8988T (cell line): Measurements from ENCODE around the gene FILIP1L.

Experiments used
- DNase-seq: peaks from one replicate; pipeline ENCODE4 v3.0.0; 2011

The FILIP1L gene

GRCh38 chr3:100040451-100041225 is 73.7 kb downstream of the FILIP1L start:
- DNase-seq: no peak

DNA sequence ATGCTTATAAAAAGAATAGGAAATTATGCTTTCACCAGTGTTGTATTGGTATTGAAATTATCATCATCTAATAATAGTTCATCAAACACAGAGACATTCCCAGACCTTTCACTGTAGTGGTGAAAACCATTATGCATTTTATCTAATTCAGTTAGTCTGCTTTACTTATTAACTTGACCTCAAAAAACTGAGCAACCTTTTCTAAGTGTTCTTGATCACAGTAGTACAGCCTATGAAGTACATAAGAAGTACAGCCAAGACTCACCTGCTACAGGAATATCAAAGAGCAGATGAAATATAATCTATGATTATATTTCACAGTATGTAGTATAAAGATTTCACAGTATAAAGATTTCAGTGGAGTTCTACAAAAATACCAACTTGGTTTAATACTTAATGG is 75.2 kb downstream of the FILIP1L start:
- no peak for DNase-seq

DNA sequence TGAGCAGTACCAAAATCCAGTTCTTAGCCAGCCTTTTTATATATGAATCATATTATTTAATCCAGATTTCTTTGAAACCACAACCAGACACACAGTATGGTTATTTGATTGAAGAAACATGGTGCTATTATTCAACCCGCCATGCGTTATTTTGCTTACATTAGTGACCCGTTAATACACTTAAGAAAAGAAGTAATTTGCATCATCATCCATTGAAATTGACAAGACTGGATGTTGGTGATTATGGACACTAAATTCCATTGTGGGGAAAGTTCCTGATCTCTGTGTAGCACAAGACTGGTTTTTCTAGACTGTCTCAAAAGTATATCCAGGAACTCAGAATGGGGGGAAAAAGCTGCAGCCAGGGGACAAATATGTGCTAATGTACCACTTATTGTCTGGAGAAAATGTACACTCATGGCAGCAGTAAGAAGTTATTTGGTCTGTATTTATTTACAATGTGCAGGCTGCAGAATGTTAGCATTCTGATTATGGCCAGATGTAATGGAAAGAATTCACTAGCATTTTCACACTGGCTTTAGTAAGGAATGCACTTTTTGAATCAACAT is 80.3 kb downstream of the FILIP1L start:
- no peak for DNase-seq

GRCh38 chr3:100033184-100033583 is 81.1 kb downstream of the FILIP1L start:
- DNase-seq: no peak

DNA sequence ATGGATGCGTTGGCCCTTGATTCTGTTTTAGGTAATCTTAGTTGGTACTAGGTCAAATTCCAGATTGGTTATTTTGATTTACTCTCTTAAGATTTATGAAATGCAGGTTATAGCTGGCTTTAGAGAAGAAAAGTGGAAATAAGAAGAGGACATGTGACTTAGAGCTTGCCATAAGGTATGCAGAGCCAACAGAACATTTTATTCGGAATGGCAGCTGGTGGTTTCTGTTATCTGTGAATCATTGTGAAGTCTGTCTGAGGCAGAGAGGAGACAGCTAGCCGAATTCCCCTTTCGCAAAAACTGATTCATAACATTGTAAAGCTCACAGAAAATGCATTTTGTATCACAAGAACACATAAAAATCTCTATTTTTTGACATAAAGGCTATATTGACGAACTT is 82.1 kb downstream of the FILIP1L start:
- no peak for DNase-seq

- DNase-seq: no peak
Observed at GRCh38 chr3:100030914-100031425, 83.3 kb downstream of the FILIP1L start.

GRCh38 chr3:100030346-100030745 is 84.0 kb downstream of the FILIP1L start:
- no peak for DNase-seq

GRCh38 chr3:100029689-100030088 is 84.6 kb downstream of the FILIP1L start:
- DNase-seq: no peak

DNA sequence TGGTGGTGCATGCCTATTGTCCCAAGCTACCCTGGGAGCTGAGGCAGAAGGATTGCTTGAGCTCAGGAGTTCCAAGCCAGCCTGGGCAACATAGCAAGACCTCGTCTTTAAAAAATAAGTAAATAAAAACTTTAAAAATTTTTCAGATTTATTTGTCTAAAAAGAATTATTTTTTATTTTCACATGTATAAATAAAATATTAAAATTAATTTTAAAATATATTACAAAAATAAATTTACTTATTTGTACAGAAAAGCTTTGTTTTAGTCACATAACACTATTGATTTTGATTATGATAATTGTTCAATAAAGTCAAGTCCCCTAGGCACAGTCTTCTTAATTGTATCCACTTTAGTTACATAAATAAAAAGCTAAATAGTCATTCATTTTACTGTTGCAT is 85.2 kb downstream of the FILIP1L start:
- no peak for DNase-seq

DNA sequence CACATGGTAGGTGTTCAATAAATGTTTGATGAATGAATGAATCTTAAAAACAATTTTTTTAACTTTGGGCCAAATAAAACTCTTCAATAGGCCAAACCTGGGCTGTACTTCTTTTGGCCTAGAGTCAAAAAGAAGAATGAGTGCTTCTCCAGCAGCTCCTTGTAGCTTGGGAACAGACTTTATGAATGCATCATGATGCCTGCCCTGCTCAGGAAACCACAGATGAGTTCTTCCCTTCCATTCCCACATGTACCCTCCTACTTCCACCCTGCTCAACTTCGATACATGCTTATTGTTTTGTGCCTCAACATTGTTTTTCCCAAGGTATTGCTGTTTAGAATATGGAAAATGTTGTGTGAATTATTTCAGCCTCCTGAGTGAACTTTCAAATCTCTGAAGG is 87.0 kb downstream of the FILIP1L start:
- no peak for DNase-seq

DNA sequence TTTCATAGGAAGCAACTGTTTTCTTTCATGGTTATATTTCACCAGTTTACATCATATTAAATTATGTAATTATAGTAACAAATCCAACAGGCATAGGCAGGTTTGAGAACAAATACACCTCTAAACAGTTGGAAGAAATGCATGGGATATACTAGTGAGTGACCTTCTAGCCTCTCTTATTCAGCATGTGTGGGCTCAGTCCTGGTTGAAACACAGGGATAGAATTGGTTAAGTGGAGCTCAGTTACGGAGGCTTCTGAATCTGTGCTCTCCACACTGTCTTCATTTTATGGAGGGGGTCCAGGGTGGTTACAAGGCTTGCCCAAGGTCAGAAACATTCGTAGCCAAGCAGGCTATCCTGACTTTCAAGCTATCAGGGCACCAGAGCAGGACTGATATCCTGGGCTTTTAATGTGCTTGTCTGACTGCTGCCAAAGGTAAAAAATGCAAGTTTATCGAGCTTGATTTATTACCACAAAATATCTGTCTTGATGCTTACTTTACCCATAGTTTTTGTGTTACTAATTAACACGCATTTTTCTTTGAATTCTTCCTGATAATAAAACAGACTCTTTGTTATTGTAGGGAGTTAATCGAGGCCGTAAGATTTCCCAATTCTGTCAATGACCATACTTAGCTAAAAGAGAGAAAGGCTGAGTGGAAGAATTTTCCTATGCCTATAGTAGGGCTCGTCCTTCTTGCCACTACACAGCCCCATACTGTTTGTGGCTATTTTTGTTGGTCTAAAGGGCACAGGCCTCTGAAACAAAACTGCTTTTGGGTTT is 89.6 kb downstream of the FILIP1L start:
- no peak for DNase-seq

DNA sequence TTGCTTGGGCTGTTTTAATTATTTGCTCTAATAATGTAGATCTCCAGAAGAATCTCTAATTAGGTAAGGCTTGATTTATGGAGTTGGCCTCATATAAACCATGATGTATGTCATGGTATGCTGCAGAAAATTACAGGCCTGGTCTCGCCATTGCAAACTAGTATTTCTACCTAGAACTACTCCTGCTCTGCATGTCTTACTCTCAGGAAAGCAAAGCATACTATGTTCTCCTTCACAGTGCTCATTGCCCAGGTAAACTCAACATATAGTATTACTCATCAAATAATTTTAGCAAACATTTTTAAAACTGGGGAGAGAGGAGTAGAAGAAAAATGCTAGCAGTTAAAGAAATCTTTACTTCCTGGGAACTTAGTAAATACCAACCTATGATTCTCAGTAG is 90.7 kb downstream of the FILIP1L start:
- no peak for DNase-seq

DNA sequence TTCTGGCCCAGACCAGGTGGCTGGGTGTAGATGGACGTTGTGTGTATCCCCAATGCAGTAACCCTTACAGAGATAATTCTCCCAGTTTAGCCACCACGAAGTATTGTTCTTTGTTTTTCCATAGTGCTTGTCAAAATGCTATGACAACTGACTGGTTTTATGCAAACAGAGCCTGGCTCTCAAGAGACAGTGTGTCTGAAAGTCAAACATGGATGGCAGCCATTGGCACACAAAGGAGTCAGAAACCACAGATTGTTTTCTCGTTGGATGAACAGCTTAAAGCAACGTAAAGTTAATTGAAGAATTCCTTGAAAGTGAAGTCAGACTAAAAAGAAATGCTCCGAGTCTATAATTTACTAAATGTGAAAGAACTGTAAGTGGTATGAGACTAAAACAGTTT is 91.2 kb downstream of the FILIP1L start:
- no peak for DNase-seq

DNA sequence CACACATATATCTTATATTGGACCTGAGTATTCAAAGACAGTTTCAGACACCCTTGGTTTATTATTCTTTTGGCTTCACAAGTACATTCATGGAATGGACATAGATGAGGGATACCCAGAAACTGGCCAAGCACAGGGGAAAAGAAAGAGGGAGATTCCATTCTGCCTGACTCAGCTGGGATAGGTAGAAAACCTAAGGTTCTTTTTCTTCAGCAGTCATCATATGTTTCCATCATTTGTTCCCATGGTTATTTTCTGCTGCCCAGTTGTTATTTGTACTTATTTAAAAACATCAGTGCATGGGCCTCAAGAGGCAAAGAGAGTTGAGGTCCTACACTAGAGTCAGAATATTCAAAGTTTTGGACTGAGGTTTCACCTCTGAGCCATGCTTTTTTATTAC is 91.8 kb downstream of the FILIP1L start:
- DNase-seq: no peak

GRCh38 chr3:100020876-100021644 is 93.2 kb downstream of the FILIP1L start:
- no peak for DNase-seq

DNA sequence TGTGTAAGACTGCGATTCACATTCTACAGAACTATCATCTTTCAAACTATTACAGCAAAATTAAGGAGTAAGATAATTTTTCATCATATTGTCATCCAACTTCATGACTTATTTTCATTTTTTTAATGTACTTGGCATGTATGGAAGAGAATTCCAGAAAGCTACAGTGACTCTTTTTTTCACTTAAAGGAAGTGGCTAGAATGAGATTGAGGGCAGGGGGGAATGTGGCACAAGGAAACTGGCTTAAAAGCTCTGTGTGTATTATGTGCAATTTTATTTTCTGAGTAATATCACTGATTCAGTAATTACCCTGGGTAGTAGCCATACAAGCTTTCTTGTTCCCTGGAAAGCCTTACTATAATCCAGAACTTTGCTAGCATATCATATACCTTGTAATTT is 94.6 kb downstream of the FILIP1L start:
- DNase-seq: no peak

DNA sequence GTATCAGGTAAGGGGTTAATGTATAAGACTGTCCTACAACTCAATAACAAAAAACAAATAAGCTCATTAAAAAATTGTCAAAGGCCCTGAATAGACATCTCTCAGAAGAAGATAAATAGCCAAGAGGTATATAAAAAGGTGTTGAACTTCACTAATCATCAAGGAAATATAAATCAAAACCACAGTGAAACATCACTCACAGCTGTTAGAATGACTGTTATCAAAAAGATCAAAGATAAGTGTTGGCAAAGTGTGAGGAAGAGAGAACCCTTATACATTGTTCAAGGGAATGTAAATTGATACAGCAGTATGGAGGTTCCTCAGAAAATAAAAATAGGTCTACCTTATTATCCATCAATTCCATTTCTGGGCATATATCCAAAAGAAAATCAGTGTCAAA is 95.5 kb downstream of the FILIP1L start:
- DNase-seq: no peak

DNA sequence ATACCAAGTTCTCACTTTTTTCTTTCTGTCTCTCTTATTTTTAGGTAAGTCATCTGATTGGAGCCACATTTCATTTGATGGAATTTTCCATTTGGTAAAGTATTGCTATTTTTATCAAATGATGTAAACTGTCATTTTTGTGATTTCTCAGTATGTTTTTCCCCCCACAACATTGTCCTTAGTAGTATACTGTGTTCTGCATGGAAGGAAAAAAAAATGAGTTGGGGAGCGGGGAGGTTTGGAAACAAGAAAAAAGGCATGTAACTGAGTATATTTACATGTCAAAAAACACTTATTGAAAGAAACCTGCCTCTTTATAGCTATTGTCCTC is 104.2 kb downstream of the FILIP1L start:
- DNase-seq: no peak

DNA sequence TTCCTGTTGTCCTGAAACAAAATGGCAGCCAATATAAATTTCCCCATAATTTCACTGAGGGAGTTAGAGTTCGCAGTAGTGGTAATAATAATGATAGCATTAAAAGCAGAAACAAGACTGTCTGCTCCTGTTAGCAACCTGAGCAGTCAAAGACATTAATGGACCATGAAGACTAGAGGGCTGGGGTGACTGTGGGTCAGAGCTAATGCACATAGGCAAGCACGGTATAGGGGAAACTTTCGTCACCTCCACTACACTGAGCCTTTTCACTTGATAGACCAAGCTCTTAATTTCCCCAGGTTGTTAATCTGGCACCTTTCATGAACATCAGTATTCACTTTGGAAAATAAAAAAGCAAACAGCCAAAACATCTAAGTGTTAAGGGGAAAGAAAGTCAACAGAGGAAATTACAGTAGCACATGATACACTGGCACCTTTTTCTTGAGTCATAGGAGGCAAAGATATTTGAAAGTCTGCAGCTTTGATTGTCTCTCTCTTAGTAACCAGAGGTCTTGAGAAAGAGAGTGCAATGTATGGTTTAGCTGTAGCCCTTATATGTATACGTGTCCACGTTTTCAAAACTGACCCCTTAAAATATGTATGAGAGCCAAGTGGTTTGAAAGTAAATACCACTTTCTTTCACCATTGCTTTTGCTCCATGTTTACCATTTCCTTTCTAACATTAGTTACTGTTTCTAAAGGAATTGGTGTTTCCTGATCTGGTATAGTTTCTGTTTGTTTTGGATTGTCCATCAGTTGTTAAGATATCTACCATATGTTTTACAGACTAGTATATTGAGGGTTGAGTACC is 104.8 kb downstream of the FILIP1L start:
- no peak for DNase-seq

- DNase-seq: no peak
Observed at GRCh38 chr3:100008081-100008698, 106.1 kb downstream of the FILIP1L start.

DNA sequence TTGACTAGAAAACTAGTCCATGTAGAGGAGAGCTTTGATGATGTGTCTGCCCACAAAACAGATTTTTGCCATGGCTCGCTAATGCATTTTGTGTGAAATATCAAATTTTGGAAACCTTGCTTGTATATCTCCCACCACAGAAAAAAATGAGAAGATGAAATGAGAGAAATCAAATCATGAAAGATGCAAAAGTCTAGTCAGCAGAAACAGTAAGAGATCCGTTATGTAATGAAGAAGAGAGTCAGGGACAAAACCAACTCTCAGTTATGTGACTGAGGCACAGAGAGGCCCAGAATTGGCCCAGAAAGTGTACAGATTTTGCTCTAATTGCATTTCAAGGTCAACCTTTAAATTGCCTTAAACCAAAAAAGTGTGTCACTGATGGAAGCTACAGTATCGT is 107.0 kb downstream of the FILIP1L start:
- DNase-seq: no peak
